T-helper 9 cell (primary cell): ENCODE results near the gene BICRA.
"Not testable (repeated sequence)": the region's sequence is repeated elsewhere in the genome, so short reads cannot be mapped to it uniquely, and the experiment has no call there.

Experiments used
- DNase-seq: peaks from one replicate; pipeline ENCODE4 v3.0.0-alpha.2; 2020

The BICRA gene

DNA sequence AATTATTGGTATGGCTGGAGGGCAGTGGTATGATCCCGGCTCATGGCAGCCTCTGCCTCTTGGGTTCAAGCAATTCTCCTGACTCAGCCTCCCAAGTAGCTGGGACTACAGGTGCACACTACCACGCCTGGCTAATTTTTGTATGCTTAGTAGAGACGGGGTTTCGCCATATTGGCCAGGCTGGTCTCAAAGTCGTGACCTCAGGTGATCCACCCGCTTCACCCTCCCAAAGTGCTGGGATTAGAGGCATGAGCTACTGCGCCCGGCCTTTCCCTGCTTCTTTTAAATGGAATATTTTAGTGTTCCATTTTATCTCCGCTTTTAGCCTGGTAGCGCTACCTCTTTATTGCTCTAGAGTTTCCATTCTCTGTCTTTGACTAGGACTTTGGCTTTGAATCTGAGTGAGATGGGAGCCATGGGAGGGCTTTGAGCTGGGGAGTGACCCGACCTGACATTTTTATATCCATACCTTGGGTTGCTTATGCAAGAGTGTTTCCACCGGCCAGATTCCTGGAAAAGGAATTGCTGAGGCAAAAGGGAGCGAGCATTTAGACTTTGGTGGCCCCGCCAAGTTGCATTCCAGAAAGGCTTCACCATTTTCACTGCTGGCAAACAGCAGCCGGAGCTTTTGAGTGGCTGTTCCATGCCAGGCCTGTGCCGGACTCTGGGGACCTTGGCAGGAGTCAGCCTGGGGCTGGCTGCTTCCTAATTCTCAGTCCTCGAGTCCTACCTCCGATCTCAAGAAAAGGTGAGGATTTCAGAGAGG lies 22.9 kb downstream of the BICRA start:
- DNase-seq, result no peak

DNA sequence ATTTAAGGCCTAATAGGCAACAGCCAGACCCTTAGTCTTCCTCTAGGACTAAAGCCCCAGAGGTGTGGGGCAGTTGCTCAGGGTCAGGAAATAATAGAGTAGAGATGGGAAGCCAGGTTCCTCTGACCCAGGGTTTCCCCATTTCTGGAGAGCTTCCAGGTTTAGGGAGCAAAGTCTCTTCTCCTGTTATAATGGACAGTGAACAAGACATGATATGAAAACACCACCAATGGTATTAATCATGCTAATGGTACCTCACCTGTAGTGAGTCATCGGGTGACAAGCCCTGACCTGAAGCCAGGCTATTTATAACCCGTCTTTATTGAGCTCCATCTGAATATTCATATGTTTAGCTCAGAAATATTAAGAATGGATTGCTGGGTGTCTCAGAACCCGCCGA lies 24.6 kb downstream of the BICRA start:
- DNase-seq, result no peak

DNA sequence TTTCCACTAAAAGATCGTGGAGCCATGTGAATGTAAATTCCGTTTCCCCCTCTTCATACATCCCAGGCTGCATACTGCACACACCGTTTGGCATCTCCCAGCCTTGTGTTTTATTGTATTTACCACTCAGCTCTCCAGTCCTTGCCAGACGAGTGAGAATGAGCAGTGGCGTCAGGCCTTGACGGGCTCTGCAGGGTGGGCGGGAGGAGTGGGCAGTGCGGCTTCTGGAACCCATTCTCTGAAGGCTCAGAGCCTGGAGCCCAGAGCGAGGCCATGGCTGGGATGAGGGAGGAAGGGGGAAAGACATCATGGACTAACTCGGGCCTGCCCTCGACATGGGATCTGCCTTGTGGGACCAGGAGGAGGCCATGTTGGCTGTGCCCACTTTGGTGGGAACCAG lies 25.1 kb downstream of the BICRA start:
- DNase-seq, result no peak

DNA sequence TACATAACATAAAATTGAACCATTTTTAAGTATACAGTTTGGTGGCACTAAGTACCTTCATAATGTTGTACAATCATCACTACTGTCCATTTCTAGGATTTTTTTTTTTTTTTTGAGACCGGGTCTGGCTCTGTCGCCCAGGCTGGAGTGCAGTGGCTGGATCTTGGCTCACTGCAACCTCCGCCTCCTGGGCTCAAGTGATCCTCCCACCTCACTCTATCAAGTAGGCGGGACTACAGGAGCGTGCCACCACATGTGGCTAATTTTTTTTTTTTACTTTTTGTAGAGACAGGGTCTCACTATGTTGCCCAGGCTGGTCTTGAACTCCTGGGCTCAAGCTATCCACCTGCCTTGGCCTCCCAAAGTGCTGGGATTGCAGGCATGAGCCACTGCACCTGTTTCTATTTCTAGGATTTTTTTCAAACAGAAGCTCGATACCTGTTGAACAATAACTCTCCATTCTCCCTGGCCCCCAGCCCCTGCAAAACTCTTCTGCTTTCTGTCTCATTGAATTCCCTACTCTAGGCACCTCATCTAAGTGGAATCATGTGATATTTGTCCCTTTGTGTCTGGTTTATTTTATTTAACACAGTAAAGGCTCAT lies 26.3 kb downstream of the BICRA start:
- not testable (repeated sequence) for DNase-seq

DNA sequence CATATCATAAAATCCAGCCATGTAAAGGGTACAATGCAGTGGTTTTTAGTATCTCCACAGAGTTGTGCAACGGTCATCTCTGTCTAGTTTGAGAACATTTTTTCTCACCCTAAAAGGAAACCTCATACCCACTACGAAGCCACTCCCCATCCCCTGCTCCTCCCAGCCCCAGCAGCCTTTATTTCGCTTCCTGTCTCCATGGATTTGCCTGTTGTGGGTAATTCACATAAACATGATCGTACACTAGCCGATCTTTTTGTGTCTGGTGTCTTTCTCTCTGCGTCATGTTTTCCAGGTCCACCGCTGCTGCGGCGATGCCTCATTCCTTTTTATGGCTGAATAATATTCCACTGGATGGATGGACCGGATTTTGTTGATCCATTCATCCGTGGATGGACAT lies 28.6 kb downstream of the BICRA start:
- DNase-seq, result no peak

DNA sequence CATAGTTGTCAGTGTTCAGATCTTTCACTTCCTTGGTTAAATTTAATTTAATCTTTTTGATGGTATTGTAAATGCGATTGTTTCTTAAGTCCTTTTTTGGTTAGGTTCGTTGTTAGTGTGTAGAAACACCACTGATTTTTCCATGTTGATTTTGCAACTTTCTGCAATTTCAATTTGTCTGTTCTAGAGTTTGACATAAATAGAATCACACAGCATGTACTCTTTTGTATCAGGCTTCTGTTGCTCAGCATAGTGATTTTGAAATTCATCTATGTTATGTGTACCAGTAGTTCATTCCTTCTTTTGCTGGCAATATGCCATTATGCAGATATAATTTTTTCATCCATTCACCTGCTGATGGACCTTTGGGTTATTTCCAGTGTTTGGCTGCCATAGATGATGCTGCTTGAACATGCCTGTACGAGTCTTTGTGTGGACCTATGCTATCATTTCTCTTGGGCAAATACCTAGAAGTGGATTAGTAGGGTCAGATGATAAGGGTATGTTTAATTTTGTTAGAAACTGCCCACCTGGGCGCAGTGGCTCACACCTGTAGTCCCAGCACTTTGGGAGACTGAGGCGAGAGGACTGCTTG lies 33.1 kb downstream of the BICRA start:
- DNase-seq, result no peak

DNA sequence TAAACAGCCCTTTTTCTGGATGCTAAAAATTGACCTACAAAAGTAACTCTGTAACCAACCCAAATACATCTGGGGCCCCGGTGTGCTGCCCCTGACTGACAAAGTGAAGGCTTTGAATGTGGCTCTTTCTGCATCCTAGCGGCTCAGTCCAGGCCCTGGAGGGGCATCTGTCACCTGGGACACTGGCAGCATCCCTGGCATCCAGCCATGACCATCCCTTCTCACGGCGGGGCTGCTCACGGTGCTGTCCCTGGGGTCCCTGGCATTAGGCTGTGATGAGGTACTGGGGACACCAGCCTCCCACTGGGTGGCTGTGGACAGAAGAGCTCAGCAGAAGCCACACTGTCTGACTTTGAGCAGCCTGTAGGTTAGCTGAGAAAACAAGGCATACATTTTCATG lies 34.3 kb downstream of the BICRA start:
- DNase-seq, result no peak

DNA sequence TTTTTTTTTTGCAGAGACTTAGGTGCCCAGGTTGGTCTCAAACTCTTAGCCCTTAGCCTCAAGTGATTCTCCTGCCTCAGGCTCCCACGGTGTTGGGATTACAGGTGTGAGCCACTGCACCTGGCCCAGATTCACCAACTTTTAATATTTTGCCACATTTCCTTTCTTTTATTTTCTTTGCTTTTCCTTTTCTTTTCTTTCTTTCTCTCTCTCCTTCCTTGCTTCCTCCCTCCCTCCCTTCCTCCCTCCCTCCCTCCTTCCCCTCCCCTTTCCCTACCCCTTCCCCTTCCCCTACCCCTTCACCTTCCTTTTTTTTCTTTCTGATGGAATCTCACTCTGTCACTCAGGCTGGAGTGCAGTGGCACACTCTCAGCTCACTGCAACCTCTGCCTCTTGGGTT lies 35.3 kb downstream of the BICRA start:
- no peak for DNase-seq

DNA sequence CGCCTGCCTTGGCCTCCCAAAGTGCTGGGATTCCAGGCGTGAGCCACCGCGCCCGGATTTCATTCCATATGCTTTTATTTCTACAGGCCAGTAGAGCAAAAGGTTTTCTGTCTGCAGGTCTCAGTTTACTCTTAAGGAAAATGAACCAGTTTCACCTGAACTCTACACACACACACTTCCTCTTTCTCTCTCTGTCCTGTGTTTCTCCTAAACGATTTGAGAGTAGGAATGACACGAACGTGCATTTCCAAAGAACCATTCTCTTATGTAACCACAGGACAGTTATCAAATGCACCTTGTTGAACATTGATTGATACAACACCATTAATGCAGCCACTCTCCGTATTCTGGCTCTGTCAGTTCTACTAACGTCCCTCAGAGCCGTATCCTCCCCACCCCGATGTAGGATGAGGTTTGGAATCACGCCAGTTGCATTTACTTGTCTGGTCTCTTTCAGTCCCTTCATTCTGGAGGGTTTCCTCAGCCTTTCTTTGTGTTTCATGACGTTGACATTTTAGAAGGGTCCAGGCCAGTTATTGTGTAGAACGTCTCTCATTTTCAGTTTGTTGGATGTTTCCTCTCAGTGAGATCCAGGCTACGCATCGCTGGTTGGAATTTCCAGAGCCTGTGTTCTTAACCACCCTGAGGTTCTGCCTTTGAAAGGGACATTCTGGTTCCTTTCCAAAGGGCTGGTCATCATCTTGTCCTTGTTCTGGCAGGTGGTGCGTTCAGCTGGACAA lies 36.0 kb downstream of the BICRA start:
- DNase-seq, result no peak

DNA sequence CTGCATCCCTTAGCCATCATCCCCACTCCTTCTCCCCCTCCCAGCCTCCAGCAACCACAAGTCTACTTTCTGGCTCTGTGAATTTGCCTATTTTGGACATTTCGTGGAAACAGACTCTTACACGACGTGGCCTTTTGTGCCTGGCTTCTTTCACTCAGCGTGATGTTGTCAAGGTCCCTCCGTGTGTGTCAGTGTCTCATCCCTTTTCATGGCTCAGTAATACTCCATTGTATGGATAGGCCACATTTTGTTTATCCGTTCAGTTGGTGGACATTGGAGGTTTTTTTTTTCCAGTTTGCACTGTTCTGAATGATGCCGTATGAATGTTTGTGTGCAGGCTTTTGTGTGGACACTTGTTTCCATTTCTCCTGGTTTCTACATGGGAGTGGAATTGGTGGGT lies 38.0 kb downstream of the BICRA start:
- DNase-seq, result no peak

DNA sequence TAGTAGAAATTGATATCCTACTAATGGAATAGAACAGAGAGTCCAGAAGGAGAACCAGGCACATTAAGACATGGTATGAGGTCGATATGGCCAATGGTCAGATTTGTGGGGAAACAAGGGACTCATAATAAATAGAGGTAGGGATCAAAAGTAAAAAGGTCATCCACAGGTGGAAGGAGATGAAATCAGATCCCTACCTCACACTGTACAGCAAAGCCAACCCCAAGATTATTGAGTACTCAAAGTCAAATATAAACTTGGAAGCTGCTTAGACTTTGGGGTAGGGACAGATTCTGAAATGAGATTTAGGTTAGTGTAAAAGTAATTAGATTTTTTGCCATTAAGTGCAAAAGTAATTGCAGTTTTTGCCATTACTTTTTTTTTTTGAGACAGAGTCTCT lies 40.7 kb downstream of the BICRA start:
- DNase-seq, result no peak

DNA sequence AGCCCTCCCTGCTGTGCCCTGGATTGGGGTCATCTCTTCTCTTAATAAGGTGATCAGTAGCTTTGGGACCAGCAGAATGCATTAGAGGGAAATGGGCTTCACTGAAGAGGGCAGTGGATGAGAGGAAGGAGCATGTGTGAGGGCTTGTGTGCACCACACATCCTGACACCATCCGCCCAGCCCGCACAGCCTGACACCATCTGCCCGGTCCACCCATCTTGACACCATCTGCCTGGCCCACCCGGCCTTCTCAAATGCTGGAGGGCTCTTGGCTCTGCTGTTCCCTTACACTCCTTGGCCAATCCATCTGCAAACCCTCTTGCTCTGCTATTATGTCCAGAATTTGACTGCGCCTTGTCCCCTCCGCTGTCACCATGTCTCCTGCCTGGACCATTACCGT lies 41.8 kb downstream of the BICRA start:
- no peak for DNase-seq

DNA sequence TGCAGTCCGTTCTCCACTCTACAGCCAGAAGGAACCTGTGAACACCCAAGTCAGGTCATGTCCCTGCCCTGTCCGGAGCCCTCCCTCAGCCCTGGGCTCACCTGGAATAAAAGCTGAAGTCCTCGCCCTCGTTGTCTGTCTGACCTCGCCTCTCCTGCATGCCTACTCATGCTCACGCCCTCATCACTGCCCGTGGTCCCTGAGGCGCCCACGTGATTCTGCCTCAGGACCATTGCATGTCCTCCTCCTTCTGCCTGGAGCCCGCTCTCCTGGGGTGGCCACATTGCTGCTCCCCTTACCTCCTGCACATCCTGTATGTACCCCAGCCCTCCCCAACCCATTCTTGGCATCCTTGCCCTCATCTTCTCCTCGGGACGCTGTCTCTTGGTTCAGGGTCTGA lies 42.2 kb downstream of the BICRA start:
- no peak for DNase-seq

DNA sequence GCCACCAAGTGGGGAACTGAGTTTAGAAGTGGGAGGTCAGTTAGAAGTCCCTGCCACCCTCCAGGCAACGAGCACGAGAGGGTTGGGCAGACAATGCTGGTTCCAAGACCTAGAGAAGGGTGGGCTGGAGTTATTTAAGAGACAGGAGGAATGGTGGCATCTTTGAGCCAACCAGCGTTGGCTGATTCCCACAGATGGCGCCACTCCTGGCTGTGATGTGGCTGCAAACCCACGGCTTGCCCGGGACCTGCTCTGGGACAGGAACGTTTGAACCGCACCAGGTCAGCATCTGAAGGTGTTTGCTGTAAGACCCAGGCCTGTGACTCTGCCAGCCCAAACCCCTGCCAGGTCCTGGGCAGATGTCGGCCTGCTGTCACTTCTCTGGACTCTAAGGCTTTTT lies 42.8 kb downstream of the BICRA start:
- DNase-seq, result no peak

DNA sequence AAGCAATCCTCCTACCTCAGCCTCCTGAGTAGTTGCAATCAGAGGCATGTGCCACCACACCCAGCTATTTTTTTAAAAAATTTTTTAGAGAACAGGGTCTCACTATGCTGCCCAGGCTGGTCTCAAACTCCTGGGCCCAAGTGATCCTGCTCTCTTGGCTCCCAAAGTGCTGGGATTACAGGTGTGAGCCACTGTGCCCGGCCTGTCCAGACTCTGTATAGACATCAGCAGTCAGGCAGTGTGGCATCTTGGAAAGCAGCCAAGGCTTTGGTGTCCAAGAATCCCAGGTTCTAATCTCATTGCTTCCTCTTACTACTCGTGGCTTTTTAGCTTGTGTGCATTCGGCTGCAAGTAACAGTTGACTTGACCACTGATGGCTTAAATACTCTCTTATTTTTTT lies 43.4 kb downstream of the BICRA start:
- DNase-seq, result no peak

DNA sequence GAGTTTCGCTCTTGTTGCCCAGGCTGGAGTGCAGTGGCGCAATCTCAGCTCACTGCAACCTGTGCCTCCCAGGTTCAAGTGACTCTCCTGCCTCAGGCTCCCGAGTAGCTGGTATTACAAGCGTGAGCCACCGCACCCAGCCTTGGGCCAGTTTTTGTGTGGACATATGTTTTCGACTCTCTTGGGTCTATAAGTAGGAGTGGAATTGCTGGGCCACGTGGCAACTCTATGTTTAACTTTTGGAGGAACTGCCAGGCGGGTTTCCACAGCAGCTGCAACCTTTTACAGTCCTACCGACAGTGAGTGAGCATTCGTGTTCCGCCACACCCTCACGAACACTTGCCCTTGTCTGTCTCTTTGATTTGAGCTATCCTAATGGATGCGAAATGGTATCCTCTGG lies 44.9 kb downstream of the BICRA start:
- DNase-seq, result no peak

DNA sequence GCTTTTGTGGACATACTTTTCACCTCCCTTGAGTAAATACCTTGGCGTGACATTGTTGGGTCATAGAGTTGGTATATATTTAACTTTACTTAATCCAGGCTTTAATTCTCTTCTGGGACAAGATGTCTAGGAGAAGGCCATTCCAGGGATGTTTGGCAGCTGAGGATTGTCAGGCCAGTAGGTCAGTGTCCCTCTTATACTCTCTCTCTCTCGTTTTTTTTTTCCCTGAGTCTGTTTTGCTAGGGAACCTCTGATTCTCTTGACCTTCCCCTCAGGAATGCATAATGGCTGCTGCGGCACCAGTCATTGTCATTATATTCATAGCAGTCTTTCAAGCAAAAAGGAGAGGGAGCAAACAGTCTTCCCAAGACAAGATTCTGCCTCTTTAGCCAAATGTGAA lies 48.8 kb downstream of the BICRA start:
- DNase-seq, result no peak

DNA sequence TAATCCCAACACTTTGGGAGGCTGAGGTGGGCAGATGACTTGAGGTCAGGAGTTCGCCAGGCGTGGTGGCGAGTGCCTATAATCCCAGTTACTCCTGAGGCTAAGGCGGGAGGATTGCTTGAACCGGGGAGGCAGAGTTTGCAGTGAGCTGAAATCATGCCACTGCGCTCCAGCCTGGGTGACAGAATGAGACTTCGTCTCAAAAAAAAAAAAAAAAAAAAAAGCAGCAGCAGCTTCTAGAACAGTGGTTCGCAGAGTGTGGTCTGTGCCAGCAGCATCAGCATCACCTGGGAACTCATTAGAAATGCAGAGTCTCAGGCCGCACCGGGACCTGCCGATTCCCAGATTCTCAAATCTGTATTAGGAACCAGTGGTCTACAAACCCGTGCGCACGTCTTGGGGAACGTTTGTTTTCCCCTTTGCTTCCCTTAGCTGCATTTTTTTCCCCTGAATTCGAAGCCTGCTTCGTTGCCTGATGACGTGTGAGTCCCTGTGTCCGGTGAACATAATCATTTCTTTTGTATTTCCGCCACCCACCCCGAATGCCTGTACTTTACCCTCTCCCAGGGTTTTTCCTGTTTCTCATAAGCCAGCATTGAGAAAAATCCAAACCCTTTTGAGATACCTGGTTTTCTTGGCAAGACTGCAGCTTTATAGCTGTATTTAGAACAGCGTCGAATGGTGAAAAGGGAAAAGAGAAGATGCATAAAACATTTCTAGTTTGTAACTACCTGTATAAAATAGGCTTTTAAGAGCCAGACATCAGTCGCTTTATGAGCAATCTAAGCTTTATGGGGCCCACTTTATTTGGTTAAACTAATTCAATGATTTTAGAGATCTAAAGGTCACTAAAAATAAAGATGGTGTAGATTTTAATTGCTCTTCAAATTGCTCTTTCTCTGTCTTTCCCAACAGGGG lies 49.8 kb downstream of the BICRA start:
- DNase-seq, result no peak

DNA sequence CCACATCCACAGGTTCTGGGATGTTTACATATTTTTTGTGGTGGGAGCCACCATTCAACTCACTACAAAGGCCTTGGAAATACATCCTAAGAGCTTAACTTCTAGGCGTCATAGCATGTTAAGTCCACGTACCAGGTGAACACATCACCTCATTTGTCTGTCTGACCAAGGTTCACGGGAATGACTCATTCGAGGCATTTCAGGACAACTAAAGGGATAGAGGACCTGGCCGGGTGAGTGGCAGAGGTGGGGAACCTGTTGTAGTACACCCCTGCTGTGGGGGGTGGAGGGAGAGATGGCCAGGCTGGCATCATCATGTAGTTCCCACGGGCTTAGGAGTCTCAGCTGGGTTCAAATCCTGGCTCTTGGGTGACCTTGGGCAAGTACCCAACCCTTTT lies 51.5 kb downstream of the BICRA start:
- DNase-seq, result no peak

DNA sequence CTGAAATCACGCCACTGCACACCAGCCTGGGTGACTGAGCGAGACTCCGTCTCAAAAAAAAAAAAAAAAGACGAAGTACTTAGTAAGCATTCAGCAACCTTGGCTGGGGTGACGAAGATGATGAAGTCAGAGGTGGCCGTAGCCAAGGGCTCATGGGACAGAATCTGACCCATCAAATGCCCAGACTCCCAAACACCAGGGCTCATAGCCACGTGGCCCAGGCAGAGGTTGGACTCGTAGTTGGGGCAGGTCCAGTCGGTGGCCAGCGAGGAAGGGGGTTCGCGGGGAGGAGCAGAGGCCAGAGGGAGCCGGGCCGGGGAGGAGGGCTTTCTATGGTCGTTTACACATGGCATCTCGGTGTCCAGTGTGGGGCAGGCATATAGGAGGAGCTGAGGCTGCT lies 52.2 kb downstream of the BICRA start:
- DNase-seq, result no peak

DNA sequence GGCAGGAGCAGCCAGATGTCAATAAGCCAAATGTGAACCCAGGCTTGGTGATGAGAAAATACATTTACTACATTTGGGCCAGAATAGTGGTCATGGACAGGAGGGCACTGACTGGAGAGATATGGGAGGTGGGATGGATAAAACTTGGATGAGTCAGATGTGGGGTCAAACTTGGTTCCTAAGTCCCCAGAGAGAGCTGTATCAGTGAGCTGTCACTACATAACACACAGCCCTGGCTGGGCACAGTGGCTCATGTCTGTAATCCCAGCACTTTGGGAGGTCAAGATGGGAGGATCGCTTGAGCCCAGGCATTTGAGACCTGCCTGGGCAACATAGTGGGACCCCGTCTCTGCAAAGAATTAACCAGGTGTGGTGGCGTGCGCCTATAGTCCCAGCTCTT lies 52.7 kb downstream of the BICRA start:
- no peak for DNase-seq

DNA sequence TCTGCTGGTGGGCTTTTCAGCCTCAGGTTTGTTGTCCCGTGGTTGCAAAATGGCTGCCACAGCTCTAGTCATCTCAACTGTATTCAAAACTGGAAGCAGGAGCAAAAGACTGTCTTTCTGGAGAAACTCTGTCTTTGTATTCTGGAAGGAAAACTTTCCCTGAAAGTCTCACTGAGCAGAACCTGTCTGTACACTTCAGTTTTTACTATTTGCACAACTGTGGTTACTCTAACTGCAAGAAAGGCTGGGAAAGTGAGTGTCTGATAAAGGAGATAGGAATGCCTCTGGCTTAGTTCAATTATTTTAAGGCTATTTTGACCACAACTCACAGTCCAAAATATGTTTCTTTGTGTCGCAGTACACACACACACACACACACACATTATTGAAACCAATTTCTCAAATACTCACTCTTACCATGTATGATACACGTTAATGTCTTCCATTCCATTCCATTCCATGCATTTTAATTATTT lies 54.5 kb downstream of the BICRA start:
- no peak for DNase-seq
